Duodenal mucosa (tissue), 2 donors: Measurements from ENCODE around the gene KSR1.
A peak's percentile ranks its signal among the peaks of the same experiment; 100 is the strongest.
"Not testable (repeated sequence)": the region's sequence is repeated elsewhere in the genome, so short reads cannot be mapped to it uniquely, and the experiment has no call there.

ENCODE experiments used
- H3K27ac ChIP-seq: one replicate; pipeline ENCODE4 v1.7.0; 2013; ENCODE audit warnings: low read depth, low read length
- H3K27me3 ChIP-seq, 2 donors: one replicate each; pipeline ENCODE4 v1.7.0; 2013; ENCODE audit warnings: low read length in 2 of 2, control low read depth in 1 of 2; ENCODE audit not compliant: insufficient read depth in 2 of 2, control insufficient read depth in 1 of 2
- H3K36me3 ChIP-seq, 2 donors: one replicate each; pipeline ENCODE4 v1.7.0; 2013; ENCODE audit warnings: low read length in 2 of 2, control low read depth in 1 of 2; ENCODE audit not compliant: insufficient read depth in 2 of 2, control insufficient read depth in 1 of 2
- H3K4me1 ChIP-seq, 2 donors: one replicate each; pipeline ENCODE4 v1.7.0; 2013; ENCODE audit warnings: low read length in 2 of 2, control low read depth in 1 of 2; ENCODE audit not compliant: insufficient read depth in 2 of 2, control insufficient read depth in 1 of 2
- H3K4me3 ChIP-seq, 2 donors: one replicate each; pipeline ENCODE4 v1.7.0; 2013; ENCODE audit warnings: low read length in 2 of 2, low read depth in 1 of 2
- H3K9ac ChIP-seq, 2 donors: one replicate each; pipeline ENCODE4 v1.7.0; 2013; ENCODE audit warnings: low read length in 2 of 2, low read depth in 1 of 2
- H3K9me3 ChIP-seq, 2 donors: one replicate each; pipeline ENCODE4 v1.7.0; 2013; ENCODE audit warnings: low read length in 2 of 2, control low read depth in 1 of 2; ENCODE audit not compliant: control insufficient read depth in 1 of 2

The KSR1 gene

GRCh38 chr17:27455914-27456680 lies at the start of gene KSR1:
TSS of gene KSR1 (plus strand) at chr17:27456448. CDS start at chr17:27456644, 196 bp downstream.
- Histone ChIP-seq H3K9me3 (no peaks in the 10 kb centered on the region), H3K4me1 (peaks cover 22 to 25% of the 10 kb centered on the region in 2 donors), H3K9ac (peak within 1 kb of the TSS; percentile 61 to 66), H3K36me3 (no peaks in the 10 kb centered on the region), H3K27me3 (peaks cover 0 to 7% of the 10 kb centered on the region in 2 donors), H3K27ac (no peak within 1 kb of the TSS), H3K4me3 (peak within 1 kb of the TSS; percentile 73 to 75)

- no peak overlapping the region for H3K27ac ChIP-seq
These were observed 48.1 kb upstream of the KSR1 start for GRCh38 chr17:27407916-27408864.

GRCh38 chr17:27408891-27409290 lies 47.4 kb upstream of the KSR1 start:
- Histone ChIP-seq H3K4me1 (peaks cover 0 to 6% of the 10 kb centered on the region in 2 donors), H3K9ac (no peak overlapping the region), H3K36me3 (no peaks in the 10 kb centered on the region), H3K9me3 (no peaks in the 10 kb centered on the region), H3K4me3 (no peak overlapping the region), H3K27ac (no peak overlapping the region), H3K27me3 (no peaks in the 10 kb centered on the region)

More at GRCh38 chr17:27407916-27408864, 48.1 kb upstream of the KSR1 start:
- Histone ChIP-seq H3K9me3 (no peaks in the 10 kb centered on the region), H3K4me3 (no peak overlapping the region), H3K4me1 (peaks cover 0 to 6% of the 10 kb centered on the region in 2 donors), H3K9ac (no peak overlapping the region), H3K27me3 (no peaks in the 10 kb centered on the region), H3K36me3 (no peaks in the 10 kb centered on the region)

GRCh38 chr17:27412158-27412557 lies 44.1 kb upstream of the KSR1 start:
- not testable (repeated sequence) for H3K36me3 ChIP-seq, H3K4me3 ChIP-seq, H3K9me3 ChIP-seq, H3K4me1 ChIP-seq, H3K9ac ChIP-seq, H3K27me3 ChIP-seq, H3K27ac ChIP-seq

- H3K4me3 ChIP-seq: no peak overlapping the region
- H3K27ac ChIP-seq: no peak overlapping the region
- no peaks in the 10 kb centered on the region for H3K27me3 ChIP-seq
- H3K36me3 ChIP-seq: no peaks in the 10 kb centered on the region
- no peak overlapping the region for H3K9ac ChIP-seq
- peaks cover 0 to 3% of the 10 kb centered on the region in 2 donors for H3K4me1 ChIP-seq
- H3K9me3 ChIP-seq: no peaks in the 10 kb centered on the region
These were observed 42.9 kb upstream of the KSR1 start for GRCh38 chr17:27413315-27413714.

- Histone ChIP-seq H3K9ac (no peak overlapping the region), H3K9me3 (no peaks in the 10 kb centered on the region), H3K27me3 (no peaks in the 10 kb centered on the region), H3K36me3 (no peaks in the 10 kb centered on the region), H3K27ac (no peak overlapping the region), H3K4me1 (no peaks in the 10 kb centered on the region), H3K4me3 (no peak overlapping the region)
These were observed 42.5 kb upstream of the KSR1 start for GRCh38 chr17:27413792-27414191.

GRCh38 chr17:27414271-27414670 lies 42.0 kb upstream of the KSR1 start:
- no peak overlapping the region for H3K9ac ChIP-seq
- H3K4me1 ChIP-seq: no peaks in the 10 kb centered on the region
- no peak overlapping the region for H3K27ac ChIP-seq
- H3K36me3 ChIP-seq: no peaks in the 10 kb centered on the region
- H3K27me3 ChIP-seq: no peaks in the 10 kb centered on the region
- H3K9me3 ChIP-seq: no peaks in the 10 kb centered on the region
- H3K4me3 ChIP-seq: no peak overlapping the region

GRCh38 chr17:27414694-27415093 lies 41.6 kb upstream of the KSR1 start:
- Histone ChIP-seq H3K9me3 (no peaks in the 10 kb centered on the region), H3K9ac (no peak overlapping the region), H3K36me3 (no peaks in the 10 kb centered on the region), H3K27ac (no peak overlapping the region), H3K27me3 (no peaks in the 10 kb centered on the region), H3K4me3 (no peak overlapping the region), H3K4me1 (no peaks in the 10 kb centered on the region)

GRCh38 chr17:27415120-27415795 lies 41.0 kb upstream of the KSR1 start:
- no peaks in the 10 kb centered on the region for H3K4me1 ChIP-seq
- H3K36me3 ChIP-seq: no peaks in the 10 kb centered on the region
- H3K9me3 ChIP-seq: no peaks in the 10 kb centered on the region
- H3K9ac ChIP-seq: no peak overlapping the region
- no peaks in the 10 kb centered on the region for H3K27me3 ChIP-seq
- H3K4me3 ChIP-seq: no peak overlapping the region
- no peak overlapping the region for H3K27ac ChIP-seq
